Muscle layer of colon (tissue), 2 donors: ENCODE data around the gene CDON.

Experiments used
- H3K27ac ChIP-seq: one replicate; pipeline ENCODE4 v1.7.0; 2013; ENCODE audit warnings: low read depth, mild to moderate bottlenecking, low read length, moderate library complexity
- H3K27me3 ChIP-seq, 2 donors: one replicate each; pipeline ENCODE4 v1.7.0; 2013; ENCODE audit warnings: low read length in 2 of 2, mild to moderate bottlenecking in 2 of 2; ENCODE audit not compliant: insufficient read depth in 2 of 2, control insufficient read depth in 1 of 2
- H3K36me3 ChIP-seq: one replicate; pipeline ENCODE4 v1.7.0; 2013; ENCODE audit warnings: mild to moderate bottlenecking, low read length; ENCODE audit not compliant: insufficient read depth
- H3K4me1 ChIP-seq: one replicate; pipeline ENCODE4 v1.7.0; 2013; ENCODE audit warnings: mild to moderate bottlenecking, low read length; ENCODE audit not compliant: insufficient read depth
- H3K4me3 ChIP-seq, 2 donors: one replicate each; pipeline ENCODE4 v1.7.0; 2013; ENCODE audit warnings: low read length in 2 of 2, low read depth in 1 of 2, mild to moderate bottlenecking in 1 of 2, moderate library complexity in 1 of 2
- H3K9ac ChIP-seq: one replicate; pipeline ENCODE4 v1.7.0; 2013; ENCODE audit warnings: low read length
- H3K9me3 ChIP-seq: one replicate; pipeline ENCODE4 v1.7.0; 2013; ENCODE audit warnings: mild to moderate bottlenecking, low read length
- donor health status: abdominal sarcoma.
- donor health status: Adenocarcinoma of cecum.

The CDON gene

GRCh38 chr11:126080161-126080941 lies 17.7 kb upstream of the CDON start:
- Histone ChIP-seq H3K4me1 (peaks cover 25% of the 10 kb centered on the region), H3K27ac (peak overlapping the region; percentile 69), H3K36me3 (no peaks in the 10 kb centered on the region), H3K9ac (no peak overlapping the region), H3K27me3 (no peaks in the 10 kb centered on the region), H3K4me3 (no peak overlapping the region), H3K9me3 (no peaks in the 10 kb centered on the region)

- Histone ChIP-seq H3K27me3 (no peaks in the 10 kb centered on the region), H3K27ac (peak overlapping the region; percentile 69), H3K36me3 (no peaks in the 10 kb centered on the region), H3K4me3 (no peak overlapping the region), H3K9ac (no peak overlapping the region), H3K4me1 (peaks cover 25% of the 10 kb centered on the region), H3K9me3 (no peaks in the 10 kb centered on the region)
These were observed 17.0 kb upstream of the CDON start for GRCh38 chr11:126079621-126080124.

GRCh38 chr11:126076641-126077040 lies 14.0 kb upstream of the CDON start:
- Histone ChIP-seq H3K9me3 (no peaks in the 10 kb centered on the region), H3K36me3 (no peaks in the 10 kb centered on the region), H3K27ac (no peak overlapping the region), H3K4me3 (no peak overlapping the region), H3K9ac (no peak overlapping the region), H3K27me3 (no peaks in the 10 kb centered on the region), H3K4me1 (peaks cover 17% of the 10 kb centered on the region)

- H3K27me3 ChIP-seq = no peaks in the 10 kb centered on the region
- peaks cover 10% of the 10 kb centered on the region for H3K4me1 ChIP-seq
- no peak overlapping the region for H3K4me3 ChIP-seq
- H3K27ac ChIP-seq = no peak overlapping the region
- H3K36me3 ChIP-seq = no peaks in the 10 kb centered on the region
- no peaks in the 10 kb centered on the region for H3K9me3 ChIP-seq
- no peak overlapping the region for H3K9ac ChIP-seq
These were observed 10.3 kb upstream of the CDON start for GRCh38 chr11:126072801-126073594.

- Histone ChIP-seq H3K27me3 (no peaks in the 10 kb centered on the region), H3K9me3 (no peaks in the 10 kb centered on the region), H3K4me1 (peaks cover 10% of the 10 kb centered on the region), H3K27ac (no peak overlapping the region), H3K4me3 (no peak overlapping the region), H3K36me3 (no peaks in the 10 kb centered on the region), H3K9ac (no peak overlapping the region)
These were observed 9.6 kb upstream of the CDON start for GRCh38 chr11:126072141-126072741.

- Histone ChIP-seq H3K4me1 (peaks cover 14% of the 10 kb centered on the region), H3K27me3 (no peaks in the 10 kb centered on the region), H3K4me3 (peak overlapping the region; percentile 62 to 76), H3K9me3 (no peaks in the 10 kb centered on the region), H3K9ac (no peak overlapping the region), H3K27ac (no peak overlapping the region), H3K36me3 (no peaks in the 10 kb centered on the region)
These were observed 814 bp upstream of the CDON start for GRCh38 chr11:126063507-126063852.

GRCh38 chr11:126061707-126062678 lies 673 bp downstream of the CDON start:
- H3K27ac ChIP-seq = peak overlapping the region; percentile 87
- peak overlapping the region; percentile 19 for H3K9ac ChIP-seq
- no peaks in the 10 kb centered on the region for H3K27me3 ChIP-seq
- no peaks in the 10 kb centered on the region for H3K36me3 ChIP-seq
- H3K4me1 ChIP-seq = peaks cover 28% of the 10 kb centered on the region
- H3K4me3 ChIP-seq = peak overlapping the region; percentile 56 to 75
- H3K9me3 ChIP-seq = no peaks in the 10 kb centered on the region

- Histone ChIP-seq H3K4me1 (peaks cover 39% of the 10 kb centered on the region), H3K36me3 (no peaks in the 10 kb centered on the region), H3K9ac (peak overlapping the region; percentile 22), H3K4me3 (peak overlapping the region in 1 of 2 donors; percentile 56), H3K27me3 (no peaks in the 10 kb centered on the region), H3K27ac (peak overlapping the region; percentile 45), H3K9me3 (no peaks in the 10 kb centered on the region)
These were observed 1.9 kb downstream of the CDON start for GRCh38 chr11:126060757-126061171.

GRCh38 chr11:126059238-126059781 lies 3.4 kb downstream of the CDON start:
- H3K9ac ChIP-seq = no peak overlapping the region
- peaks cover 43% of the 10 kb centered on the region for H3K4me1 ChIP-seq
- no peaks in the 10 kb centered on the region for H3K9me3 ChIP-seq
- H3K36me3 ChIP-seq = no peaks in the 10 kb centered on the region
- no peak overlapping the region for H3K4me3 ChIP-seq
- peak overlapping the region; percentile 37 for H3K27ac ChIP-seq
- no peaks in the 10 kb centered on the region for H3K27me3 ChIP-seq

GRCh38 chr11:126058105-126058874 lies 4.4 kb downstream of the CDON start:
- peak overlapping the region; percentile 21 for H3K27ac ChIP-seq
- H3K27me3 ChIP-seq = no peaks in the 10 kb centered on the region
- H3K4me1 ChIP-seq = peaks cover 53% of the 10 kb centered on the region
- peak overlapping the region; percentile 4 for H3K9ac ChIP-seq
- peak overlapping the region in 1 of 2 donors; percentile 39 for H3K4me3 ChIP-seq
- no peaks in the 10 kb centered on the region for H3K9me3 ChIP-seq
- H3K36me3 ChIP-seq = no peaks in the 10 kb centered on the region
